SU-DHL-6 (cell line): ENCODE data around the gene SH3RF2.

Source experiments
- H2AFZ ChIP-seq: fragments of 200-600 bp; sonication (generic); 2 replicates; pipeline ENCODE4 v1.6.1; 2014; ENCODE audit warnings: low read depth, mild to moderate bottlenecking, moderate library complexity, mixed read lengths, antibody characterized with exemption, low read length; ENCODE audit not compliant: severe bottlenecking
- H3F3A ChIP-seq: fragments of 200-600 bp; shearing (Covaris generic); 2 replicates; pipeline ENCODE4 v1.6.0; 2016; ENCODE audit warnings: antibody characterized with exemption, mild to moderate bottlenecking; ENCODE audit not compliant: insufficient read depth
- H3K27ac ChIP-seq: fragments of 200-600 bp; sonication (generic); 2 replicates; pipeline ENCODE4 v1.5.1; 2016; ENCODE audit warnings: low read depth, mild to moderate bottlenecking, low read length, moderate library complexity, mixed read lengths
- H3K27me3 ChIP-seq: fragments of 200-600 bp; sonication (generic), shearing (Covaris generic); 2 replicates; pipeline ENCODE4 v1.6.0; 2014; ENCODE audit warnings: mild to moderate bottlenecking, low read length
- H3K36me3 ChIP-seq: fragments of 200-600 bp; sonication (generic); 2 replicates; pipeline ENCODE4 v1.6.1; 2014; ENCODE audit warnings: mild to moderate bottlenecking, low read length, mixed read lengths
- H3K4me2 ChIP-seq: fragments of 300-600, 200-600 bp; shearing (Covaris generic), sonication (generic); 2 replicates; pipeline ENCODE4 v1.6.0; 2014; ENCODE audit warnings: low read length, low read depth, mild to moderate bottlenecking; ENCODE audit not compliant: poor library complexity, severe bottlenecking
- H3K4me3 ChIP-seq: fragments of 200-600 bp; sonication (generic); 2 replicates; pipeline ENCODE4 v1.5.1; 2014; ENCODE audit warnings: antibody characterized with exemption, low read length, mild to moderate bottlenecking, mixed read lengths; ENCODE audit not compliant: insufficient read depth, poor library complexity, severe bottlenecking
- H3K79me2 ChIP-seq: fragments of 200-600 bp; sonication (generic); 2 replicates; pipeline ENCODE4 v1.6.1; 2014; ENCODE audit warnings: mild to moderate bottlenecking, low read length, moderate library complexity; ENCODE audit not compliant: insufficient read depth
- H3K9ac ChIP-seq: fragments of 200-600 bp; sonication (generic); 2 replicates; pipeline ENCODE4 v1.7.0; 2014; ENCODE audit warnings: mild to moderate bottlenecking, low read length
- H3K9me2 ChIP-seq: fragments of 200-600 bp; sonication (generic); replicated peaks from 2 replicates; pipeline ENCODE4 v1.6.1; 2014; ENCODE audit warnings: low read length; ENCODE audit not compliant: insufficient read depth
- H3K9me3 ChIP-seq: fragments of 200-600 bp; sonication (generic); 2 replicates; pipeline ENCODE4 v1.6.1; 2014; ENCODE audit warnings: low read length, mixed read lengths; ENCODE audit not compliant: insufficient read depth
- H4K20me1 ChIP-seq: fragments of 200-600 bp; sonication (generic); 2 replicates; pipeline ENCODE4 v1.6.1; 2014; ENCODE audit warnings: low read depth, mild to moderate bottlenecking, antibody characterized with exemption, low read length, moderate library complexity, mixed read lengths
- EZH2phosphoT487 ChIP-seq: fragments of 200-600 bp; sonication (generic), shearing (Covaris generic); conservative IDR thresholded peaks from 2 replicates; pipeline ENCODE4 v1.6.1; 2018; ENCODE audit warnings: mild to moderate bottlenecking, antibody characterized with exemption, low read length, moderate library complexity, mixed read lengths
- TF ChIP-seq, protein P1 (sequence below): fragments of 200-600 bp; sonication (generic); IDR thresholded peaks from one replicate; pipeline ENCODE4 v1.5.1; 2017; ENCODE audit warnings: antibody characterized with exemption, mild to moderate bottlenecking, low read length, moderate library complexity; ENCODE audit not compliant: insufficient read depth, poor library complexity, severe bottlenecking

SH3RF2 gene

DNA sequence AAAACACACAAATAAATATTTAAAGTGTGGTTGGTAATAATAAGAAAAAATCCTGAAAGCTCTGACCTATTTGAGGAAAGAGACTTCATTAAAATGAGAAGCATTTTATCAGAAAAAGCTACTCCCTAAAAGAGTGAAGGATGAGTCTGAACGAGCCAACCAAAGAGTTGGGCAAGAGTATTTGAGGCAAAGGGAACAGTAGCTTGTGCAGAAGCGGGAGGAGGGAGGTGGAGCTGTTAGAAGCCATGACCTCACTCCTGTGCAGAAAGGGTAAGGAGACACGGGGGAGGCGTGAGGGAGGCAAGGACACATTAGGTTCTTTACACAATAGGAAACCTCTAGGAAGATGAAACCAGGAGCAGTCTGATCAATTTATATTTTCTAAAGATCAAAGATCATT, 29.4 kb downstream of the SH3RF2 start:
- no peaks in the 10 kb centered on the region for H3K9me3 ChIP-seq
- H2AFZ ChIP-seq: no peak overlapping the region
- H3K4me2 ChIP-seq: no peak overlapping the region
- H3K4me3 ChIP-seq: no peak overlapping the region
- no peaks in the 10 kb centered on the region for H3K36me3 ChIP-seq
- H4K20me1 ChIP-seq: no peaks in the 10 kb centered on the region
- H3K9ac ChIP-seq: no peak overlapping the region
- H3K27me3 ChIP-seq: no peaks in the 10 kb centered on the region
- H3K9me2 ChIP-seq: no peaks in the 10 kb centered on the region
- H3K79me2 ChIP-seq: no peaks in the 10 kb centered on the region
- TF ChIP-seq, protein P1, sequence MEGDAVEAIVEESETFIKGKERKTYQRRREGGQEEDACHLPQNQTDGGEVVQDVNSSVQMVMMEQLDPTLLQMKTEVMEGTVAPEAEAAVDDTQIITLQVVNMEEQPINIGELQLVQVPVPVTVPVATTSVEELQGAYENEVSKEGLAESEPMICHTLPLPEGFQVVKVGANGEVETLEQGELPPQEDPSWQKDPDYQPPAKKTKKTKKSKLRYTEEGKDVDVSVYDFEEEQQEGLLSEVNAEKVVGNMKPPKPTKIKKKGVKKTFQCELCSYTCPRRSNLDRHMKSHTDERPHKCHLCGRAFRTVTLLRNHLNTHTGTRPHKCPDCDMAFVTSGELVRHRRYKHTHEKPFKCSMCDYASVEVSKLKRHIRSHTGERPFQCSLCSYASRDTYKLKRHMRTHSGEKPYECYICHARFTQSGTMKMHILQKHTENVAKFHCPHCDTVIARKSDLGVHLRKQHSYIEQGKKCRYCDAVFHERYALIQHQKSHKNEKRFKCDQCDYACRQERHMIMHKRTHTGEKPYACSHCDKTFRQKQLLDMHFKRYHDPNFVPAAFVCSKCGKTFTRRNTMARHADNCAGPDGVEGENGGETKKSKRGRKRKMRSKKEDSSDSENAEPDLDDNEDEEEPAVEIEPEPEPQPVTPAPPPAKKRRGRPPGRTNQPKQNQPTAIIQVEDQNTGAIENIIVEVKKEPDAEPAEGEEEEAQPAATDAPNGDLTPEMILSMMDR: no peak
- no peak for TF ChIP-seq EZH2phosphoT487
- H3F3A ChIP-seq: no peaks in the 10 kb centered on the region
- no peak overlapping the region for H3K27ac ChIP-seq

DNA sequence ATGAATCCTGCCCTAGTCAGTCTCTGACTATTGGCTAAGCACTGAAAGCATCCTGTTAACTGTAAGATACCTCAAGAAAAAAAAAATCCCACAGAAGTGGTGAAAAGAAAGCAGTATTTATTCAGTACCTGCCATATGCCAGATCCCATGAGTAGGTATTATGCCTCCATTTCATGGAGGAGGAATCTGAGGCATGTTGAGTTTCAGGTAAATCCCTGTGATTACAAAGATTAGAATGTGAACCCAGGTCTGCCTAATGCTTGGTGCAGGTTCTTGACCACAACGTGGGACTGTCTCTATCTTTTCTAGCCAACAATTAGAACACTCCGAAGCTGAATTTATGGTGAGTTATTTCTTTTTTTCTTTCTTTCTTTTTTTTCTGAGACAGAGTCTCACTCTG, 30.9 kb downstream of the SH3RF2 start:
- H3F3A ChIP-seq: no peaks in the 10 kb centered on the region
- no peaks in the 10 kb centered on the region for H3K27me3 ChIP-seq
- H3K36me3 ChIP-seq: no peaks in the 10 kb centered on the region
- H3K4me2 ChIP-seq: no peak overlapping the region
- no peak overlapping the region for H3K27ac ChIP-seq
- H2AFZ ChIP-seq: no peak overlapping the region
- TF ChIP-seq EZH2phosphoT487: no peak
- TF ChIP-seq, protein P1: no peak
- no peak overlapping the region for H3K9ac ChIP-seq
- no peaks in the 10 kb centered on the region for H4K20me1 ChIP-seq
- H3K9me2 ChIP-seq: no peaks in the 10 kb centered on the region
- no peaks in the 10 kb centered on the region for H3K9me3 ChIP-seq
- no peak overlapping the region for H3K4me3 ChIP-seq
- H3K79me2 ChIP-seq: no peaks in the 10 kb centered on the region

DNA sequence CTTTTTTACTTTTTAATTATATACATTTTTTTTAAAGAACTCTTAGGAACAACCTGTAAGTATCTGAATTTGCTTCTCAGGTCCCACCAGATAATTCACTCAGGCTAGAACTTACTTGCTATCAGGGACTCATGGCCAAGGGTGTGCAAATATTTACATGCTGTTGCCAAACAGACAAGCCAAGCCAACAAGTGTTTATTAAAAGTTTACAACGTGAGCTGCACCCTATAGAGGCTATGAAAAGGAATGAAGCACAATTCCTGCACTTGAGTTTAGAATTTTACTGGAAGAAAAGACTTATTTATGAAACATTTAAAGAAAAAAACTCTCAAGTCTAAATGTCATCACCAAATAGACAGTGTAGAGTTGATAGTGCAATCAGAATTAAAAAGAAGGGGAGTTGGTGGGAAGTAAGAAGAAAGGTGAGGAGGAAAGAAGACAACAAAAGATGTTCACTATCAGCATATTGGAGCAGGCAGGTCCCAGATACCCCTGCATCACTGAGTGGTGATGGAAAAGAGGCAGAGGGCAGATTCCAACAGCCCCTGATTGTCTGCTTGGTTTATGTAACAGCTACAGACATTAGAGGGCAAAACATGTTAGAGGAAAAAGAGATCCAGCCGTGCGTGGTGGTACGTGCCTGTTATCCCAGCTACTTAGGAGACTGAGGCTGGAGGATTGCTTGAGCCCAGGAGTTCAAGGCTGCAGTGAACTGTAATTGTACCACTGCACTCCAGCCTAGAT, 32.8 kb downstream of the SH3RF2 start:
- no peaks in the 10 kb centered on the region for H3K79me2 ChIP-seq
- H3K27ac ChIP-seq: no peak overlapping the region
- H3K9ac ChIP-seq: no peak overlapping the region
- no peak for TF ChIP-seq EZH2phosphoT487
- TF ChIP-seq, protein P1: no peak
- H3K9me3 ChIP-seq: no peaks in the 10 kb centered on the region
- no peak overlapping the region for H3K4me2 ChIP-seq
- H4K20me1 ChIP-seq: no peaks in the 10 kb centered on the region
- H3F3A ChIP-seq: no peaks in the 10 kb centered on the region
- no peak overlapping the region for H2AFZ ChIP-seq
- no peaks in the 10 kb centered on the region for H3K9me2 ChIP-seq
- H3K4me3 ChIP-seq: no peak overlapping the region
- H3K36me3 ChIP-seq: no peaks in the 10 kb centered on the region
- no peaks in the 10 kb centered on the region for H3K27me3 ChIP-seq
